Endothelial cell (in vitro differentiated cells): ENCODE results near the gene BRCA1. TPM values are rescaled to one million over a fixed set of nuclear protein-coding genes. Genes with fewer than 3 reads are reported as not detected.
"Not testable (repeated sequence)": the region's sequence is repeated elsewhere in the genome, so short reads cannot be mapped to it uniquely, and the experiment has no call there.

Source experiments
- DNase-seq: peaks from one replicate; pipeline ENCODE4 v3.0.0; 2021; ENCODE audit warnings: low spot score
- H3K27ac Mint-ChIP-seq: one replicate; pipeline ENCODE4 v1.8.0; 2021; ENCODE audit warnings: mixed read lengths, inconsistent platforms; ENCODE audit not compliant: unreplicated experiment
- H3K27me3 Mint-ChIP-seq: one replicate; pipeline ENCODE4 v1.8.0; 2021; ENCODE audit warnings: mild to moderate bottlenecking, moderate library complexity, mixed read lengths, inconsistent platforms; ENCODE audit not compliant: unreplicated experiment
- H3K36me3 Mint-ChIP-seq: one replicate; pipeline ENCODE4 v1.8.0; 2021; ENCODE audit warnings: mild to moderate bottlenecking, low read depth, mixed read lengths, inconsistent platforms; ENCODE audit not compliant: unreplicated experiment
- H3K4me1 Mint-ChIP-seq: one replicate; pipeline ENCODE4 v1.8.0; 2021; ENCODE audit warnings: mild to moderate bottlenecking, mixed read lengths, inconsistent platforms; ENCODE audit not compliant: unreplicated experiment
- H3K4me3 Mint-ChIP-seq: one replicate; pipeline ENCODE4 v1.8.0; 2021; ENCODE audit warnings: mild to moderate bottlenecking, mixed read lengths, inconsistent platforms; ENCODE audit not compliant: unreplicated experiment
- H3K9me3 Mint-ChIP-seq: one replicate; pipeline ENCODE4 v1.8.0; 2021; ENCODE audit warnings: mixed read lengths, inconsistent platforms; ENCODE audit not compliant: unreplicated experiment
- total RNA-seq: library from RNA; stranded (reverse); fragmentation: NEBNext Ultra II Directional; extraction: Animal tissue kit (Norgen Biotek cat#: 25700); gene quantifications from one replicate; pipeline ENCODE4 v1.2.1, GENCODE V29; 2021; ENCODE audit not compliant: unreplicated experiment
- TF ChIP-seq, protein P1 (sequence below): fragments of 200-600 bp; sonication (generic); IDR thresholded peaks from one replicate; pipeline ENCODE4 v1.5.0; 2021; ENCODE audit warnings: antibody characterized with exemption; ENCODE audit not compliant: unreplicated experiment

BRCA1 gene
- total RNA-seq, 1 donor from 2014 or later: 8.7 TPM

DNA sequence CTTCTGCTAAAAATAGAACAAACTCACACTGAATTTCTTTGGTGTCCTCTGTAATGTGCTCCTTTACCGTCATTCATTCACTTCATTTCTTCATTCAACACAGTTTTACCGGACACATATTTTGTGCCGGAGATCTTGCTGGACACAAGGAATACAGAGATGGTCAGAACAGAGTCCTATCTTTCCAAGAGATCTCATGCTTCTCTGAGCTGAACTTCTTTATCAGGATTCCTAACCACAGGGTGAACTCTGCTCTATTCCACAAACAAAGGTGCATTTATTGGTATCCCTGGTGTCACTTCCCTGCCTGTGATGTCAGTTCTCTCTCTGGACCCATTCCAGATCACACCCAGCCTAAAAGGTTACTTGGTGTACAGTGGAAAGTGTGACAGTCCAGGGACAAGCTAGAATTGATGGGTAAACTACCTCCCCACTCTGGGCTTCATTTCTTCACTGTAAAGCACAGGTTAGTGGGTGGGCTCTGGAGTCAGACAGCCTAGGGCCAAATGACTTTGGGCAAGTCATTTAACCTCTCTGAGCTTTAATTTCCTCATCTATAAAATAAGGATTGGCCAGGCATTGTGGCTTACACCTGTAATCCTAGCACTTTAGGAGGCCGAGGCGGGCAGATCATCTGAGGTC is 114.4 kb downstream of the BRCA1 start:
- TF ChIP-seq, protein P1, sequence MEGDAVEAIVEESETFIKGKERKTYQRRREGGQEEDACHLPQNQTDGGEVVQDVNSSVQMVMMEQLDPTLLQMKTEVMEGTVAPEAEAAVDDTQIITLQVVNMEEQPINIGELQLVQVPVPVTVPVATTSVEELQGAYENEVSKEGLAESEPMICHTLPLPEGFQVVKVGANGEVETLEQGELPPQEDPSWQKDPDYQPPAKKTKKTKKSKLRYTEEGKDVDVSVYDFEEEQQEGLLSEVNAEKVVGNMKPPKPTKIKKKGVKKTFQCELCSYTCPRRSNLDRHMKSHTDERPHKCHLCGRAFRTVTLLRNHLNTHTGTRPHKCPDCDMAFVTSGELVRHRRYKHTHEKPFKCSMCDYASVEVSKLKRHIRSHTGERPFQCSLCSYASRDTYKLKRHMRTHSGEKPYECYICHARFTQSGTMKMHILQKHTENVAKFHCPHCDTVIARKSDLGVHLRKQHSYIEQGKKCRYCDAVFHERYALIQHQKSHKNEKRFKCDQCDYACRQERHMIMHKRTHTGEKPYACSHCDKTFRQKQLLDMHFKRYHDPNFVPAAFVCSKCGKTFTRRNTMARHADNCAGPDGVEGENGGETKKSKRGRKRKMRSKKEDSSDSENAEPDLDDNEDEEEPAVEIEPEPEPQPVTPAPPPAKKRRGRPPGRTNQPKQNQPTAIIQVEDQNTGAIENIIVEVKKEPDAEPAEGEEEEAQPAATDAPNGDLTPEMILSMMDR: no peak
- Mint-ChIP-seq H3K4me1 (peaks cover 19% of the 10 kb centered on the region), H3K27ac (no peak overlapping the region), H3K27me3 (peaks cover 9% of the 10 kb centered on the region), H3K36me3 (peaks cover 13% of the 10 kb centered on the region), H3K9me3 (no peaks in the 10 kb centered on the region), H3K4me3 (no peak overlapping the region)
- no peak for DNase-seq

DNA sequence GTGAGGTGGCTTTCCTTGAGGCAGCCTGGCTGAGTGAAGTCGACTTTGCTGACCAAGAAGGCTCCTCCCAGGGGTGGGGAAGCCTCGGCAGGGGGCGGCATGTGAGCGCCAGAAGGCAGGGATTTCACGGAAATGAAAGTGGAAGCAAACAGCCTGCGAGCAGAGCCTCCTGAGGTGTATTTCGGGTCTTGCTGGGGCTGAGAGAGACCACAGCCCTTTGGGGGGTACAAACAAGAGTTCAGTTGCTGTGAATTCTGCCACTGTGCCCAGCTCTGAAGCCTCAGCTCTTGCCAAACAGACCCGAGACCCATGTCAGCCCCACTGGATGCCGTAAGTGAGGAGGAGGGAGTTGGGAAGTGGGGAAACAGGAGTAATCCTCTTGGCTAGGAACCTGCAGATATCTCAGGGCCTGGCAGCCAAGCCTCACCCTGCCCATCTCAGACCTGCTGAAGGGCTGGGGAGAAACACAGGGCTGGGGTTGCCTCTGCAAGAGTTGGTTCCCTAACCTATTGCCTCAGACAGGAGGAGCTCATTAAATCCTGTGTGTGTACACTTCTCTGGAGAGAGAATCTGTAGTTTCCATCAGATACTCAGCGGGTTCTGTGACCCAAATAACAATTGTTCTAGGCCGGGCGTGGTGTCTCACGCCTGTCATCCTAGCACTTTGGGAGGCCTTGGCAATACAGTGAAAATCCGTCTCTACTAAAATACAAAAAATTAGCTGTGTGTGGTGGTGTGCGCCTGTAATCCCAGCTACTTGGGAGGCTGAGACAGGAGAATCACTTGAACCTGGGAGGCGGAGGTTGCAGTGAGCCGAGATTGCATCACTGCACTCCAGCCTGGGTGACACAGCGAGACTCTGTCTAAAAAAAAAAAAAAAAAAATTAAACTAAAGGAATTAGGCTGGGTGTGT is 118.3 kb downstream of the BRCA1 start, which contains the start of gene IFI35:
Gene IFI35 (plus strand): TSS at position 146 of the 913 bp plus-strand sequence. CDS start 164 bp downstream, at position 310.
- Mint-ChIP-seq H3K4me3 (peak within 1 kb of the TSS; percentile 86), H3K27me3 (no peaks in the 10 kb centered on the region), H3K27ac (peak within 1 kb of the TSS; percentile 88), H3K36me3 (peaks cover 10% of the 10 kb centered on the region), H3K9me3 (no peaks in the 10 kb centered on the region), H3K4me1 (peaks cover 3% of the 10 kb centered on the region)
- TF ChIP-seq, protein P1: no peak
- peak; percentile 72 for DNase-seq

DNA sequence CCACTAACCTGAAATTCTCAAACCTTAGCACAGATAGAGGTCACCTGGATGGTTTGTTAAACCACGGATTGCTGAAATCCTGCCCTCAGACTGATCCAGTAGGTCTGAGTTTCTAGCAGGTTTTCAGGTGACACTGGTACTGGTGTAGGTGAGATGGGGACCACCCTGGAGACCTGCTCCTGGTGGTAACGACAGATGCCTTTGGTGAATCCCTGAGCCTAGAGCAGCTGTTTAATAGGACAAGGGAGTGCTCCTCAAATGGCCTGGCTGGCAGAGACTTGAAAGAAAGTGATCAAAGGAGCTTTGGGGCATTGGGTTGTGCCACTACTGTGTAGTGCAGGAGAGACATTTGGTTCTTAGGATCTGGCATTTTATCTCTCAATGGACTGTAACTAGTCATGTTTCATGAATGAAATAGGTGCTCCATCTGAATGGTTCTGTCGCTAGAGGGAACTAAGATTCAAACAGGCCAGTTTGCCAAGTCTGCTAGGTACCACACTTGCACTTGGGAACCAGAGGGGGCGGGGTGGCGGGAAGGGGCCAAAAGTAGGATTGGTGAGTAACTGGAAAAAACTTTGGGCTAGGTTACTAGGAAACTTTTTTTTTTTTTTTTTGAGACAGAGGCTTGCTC is 121.5 kb downstream of the BRCA1 start:
- Mint-ChIP-seq H3K4me1 (peaks cover 18% of the 10 kb centered on the region), H3K9me3 (no peaks in the 10 kb centered on the region), H3K27ac (no peak overlapping the region), H3K27me3 (peaks cover 3% of the 10 kb centered on the region), H3K4me3 (no peak overlapping the region), H3K36me3 (peaks cover 27% of the 10 kb centered on the region)
- TF ChIP-seq, protein P1: no peak
- no peak for DNase-seq

DNA sequence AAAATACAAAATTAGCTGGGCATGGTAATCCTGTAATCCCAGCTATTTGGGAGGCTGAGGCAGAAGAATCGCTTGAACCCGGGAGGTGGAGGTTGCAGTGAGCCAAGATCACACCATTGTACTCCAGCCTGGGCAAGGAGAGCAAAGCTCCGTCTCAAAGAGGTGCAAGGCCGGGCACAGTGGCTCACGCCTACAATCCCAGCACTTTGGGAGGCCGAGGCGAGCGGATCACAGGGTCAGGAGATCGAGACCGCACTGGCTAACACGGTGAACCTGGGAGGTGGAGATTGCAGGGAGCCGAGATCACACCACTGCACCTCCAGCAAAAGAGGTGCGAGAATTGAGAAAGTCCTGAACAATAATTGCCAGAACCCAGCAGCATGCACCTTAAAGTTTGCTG is 124.3 kb downstream of the BRCA1 start:
- Mint-ChIP-seq H3K4me3 (peak overlapping the region; percentile 67), H3K4me1 (peaks cover 27% of the 10 kb centered on the region), H3K36me3 (peaks cover 27% of the 10 kb centered on the region), H3K27ac (peak overlapping the region; percentile 64)
- H3K27me3 Mint-ChIP-seq, DNase-seq, H3K9me3 Mint-ChIP-seq: not testable (repeated sequence)

DNA sequence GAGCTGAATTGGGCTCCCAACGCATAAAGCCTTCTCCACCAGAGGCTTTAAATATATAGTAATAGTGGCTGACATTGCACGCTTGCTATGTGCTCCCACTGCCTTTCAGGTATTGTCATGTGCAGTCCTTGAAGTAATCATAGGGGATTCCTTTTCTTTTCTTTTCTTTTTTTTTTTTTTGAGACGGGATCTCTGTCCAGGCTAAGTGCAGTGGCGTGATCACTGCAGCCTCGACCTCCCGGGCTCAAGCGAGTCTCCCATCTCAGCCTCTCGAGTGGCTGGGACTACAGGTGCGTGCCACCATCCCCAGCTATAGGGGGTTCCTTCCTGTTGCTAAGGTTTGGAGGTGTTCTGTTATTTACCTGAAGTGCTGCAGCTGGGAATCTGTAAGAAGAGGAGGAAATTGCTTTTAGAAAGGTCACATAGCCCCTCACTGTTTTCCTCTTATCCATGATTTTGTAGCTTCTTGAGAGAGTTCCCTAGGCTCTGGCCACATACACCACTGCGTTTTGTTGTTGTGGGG is 126.1 kb downstream of the BRCA1 start:
- peak overlapping the region; percentile 100 for H3K4me3 Mint-ChIP-seq
- TF ChIP-seq, protein P1: no peak
- H3K4me1 Mint-ChIP-seq: peaks cover 31% of the 10 kb centered on the region
- no peak for DNase-seq
- no peaks in the 10 kb centered on the region for H3K9me3 Mint-ChIP-seq
- H3K27ac Mint-ChIP-seq: peak overlapping the region; percentile 99
- peaks cover 31% of the 10 kb centered on the region for H3K36me3 Mint-ChIP-seq
- H3K27me3 Mint-ChIP-seq: peaks cover 3% of the 10 kb centered on the region
